VCaP (cell line): ENCODE results near the gene CRCP.

Source experiments
- H3K27ac ChIP-seq: fragments of 450-650 bp; 2 replicates; pipeline ENCODE4 v1.5.1; 2017
- CTCF ChIP-seq: fragments of 450-650 bp; conservative IDR thresholded peaks from 2 replicates; pipeline ENCODE4 v1.5.1; 2017; ENCODE audit warnings: mild to moderate bottlenecking, moderate library complexity

The CRCP gene

GRCh38 chr7:66118603-66119002, 4.0 kb downstream of the CRCP start:
- no peak for TF ChIP-seq CTCF
- peak overlapping the region; percentile 93 for H3K27ac ChIP-seq

GRCh38 chr7:66119245-66119850, 4.7 kb downstream of the CRCP start:
- peak overlapping the region; percentile 93 for H3K27ac ChIP-seq
- no peak for TF ChIP-seq CTCF

GRCh38 chr7:66123175-66123528, 8.5 kb downstream of the CRCP start:
- H3K27ac ChIP-seq, result peak overlapping the region; percentile 83
- no peak for TF ChIP-seq CTCF

GRCh38 chr7:66124569-66124861, 9.9 kb downstream of the CRCP start:
- peak overlapping the region; percentile 83 for H3K27ac ChIP-seq

- TF ChIP-seq CTCF, result no peak
- H3K27ac ChIP-seq, result peak overlapping the region; percentile 83
Observed at GRCh38 chr7:66125052-66125694, 10.5 kb downstream of the CRCP start.

GRCh38 chr7:66125781-66126352, 11.2 kb downstream of the CRCP start:
- peak overlapping the region; percentile 83 for H3K27ac ChIP-seq

GRCh38 chr7:66127172-66127571, 12.5 kb downstream of the CRCP start:
- peak overlapping the region; percentile 83 for H3K27ac ChIP-seq

- H3K27ac ChIP-seq, result 0 out of 2 replicates have a peak overlapping the region, but pooled peaks have one; percentile 2
- TF ChIP-seq CTCF, result no peak
Observed at GRCh38 chr7:66138994-66139752, 24.5 kb downstream of the CRCP start.

GRCh38 chr7:66140924-66141323, 26.3 kb downstream of the CRCP start:
- H3K27ac ChIP-seq, result peak overlapping the region; percentile 2; the same call in 1 of the 2 replicates
- TF ChIP-seq CTCF, result peak; percentile 81
